Embryonic facial prominence (tissue), 1 donor: ENCODE results near the gene TST.

Experiments
- DNase-seq: peaks from one replicate; pipeline ENCODE4 v3.0.0-alpha.2; 2016; ENCODE audit errors: extremely low spot score

The TST gene

GRCh38 chr22:37019309-37020191, at the start of gene TST, which contains the start of gene MPST:
Gene TST, minus strand, starts transcription at chr22:37019447. Its CDS starts 715 bp downstream, at chr22:37018732.
Gene MPST, plus strand, starts transcription at chr22:37019742. Its CDS starts 95 bp downstream, at chr22:37019837.
- no peak for DNase-seq

GRCh38 chr22:37068859-37069258, 49.6 kb upstream of the TST start:
- no peak for DNase-seq

GRCh38 chr22:37067428-37067827, 48.2 kb upstream of the TST start:
- DNase-seq, result no peak

DNA sequence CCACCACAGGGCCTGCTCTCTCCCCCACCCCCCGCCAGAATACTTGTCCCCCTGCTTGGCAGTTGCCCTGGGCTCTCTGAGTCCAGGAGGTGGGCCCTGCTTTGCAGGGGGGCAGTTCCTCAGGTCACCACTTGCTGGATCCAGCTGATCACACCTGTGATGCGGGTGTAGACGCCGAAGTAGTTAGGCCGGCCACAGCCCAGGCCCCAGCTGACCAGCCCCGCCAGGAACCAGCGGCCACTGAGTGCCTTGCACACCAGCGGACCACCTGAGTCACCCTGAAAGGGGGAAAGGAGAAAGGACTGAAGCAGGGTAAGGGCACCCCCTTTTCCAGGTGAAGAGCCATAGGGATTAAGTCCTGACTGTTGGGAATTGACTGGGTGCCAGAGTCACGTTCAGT, 46.7 kb upstream of the TST start:
- no peak for DNase-seq

GRCh38 chr22:37065180-37065579, 45.9 kb upstream of the TST start:
- DNase-seq, result no peak

- DNase-seq, result no peak
These were observed 45.3 kb upstream of the TST start for GRCh38 chr22:37064553-37064952.

DNA sequence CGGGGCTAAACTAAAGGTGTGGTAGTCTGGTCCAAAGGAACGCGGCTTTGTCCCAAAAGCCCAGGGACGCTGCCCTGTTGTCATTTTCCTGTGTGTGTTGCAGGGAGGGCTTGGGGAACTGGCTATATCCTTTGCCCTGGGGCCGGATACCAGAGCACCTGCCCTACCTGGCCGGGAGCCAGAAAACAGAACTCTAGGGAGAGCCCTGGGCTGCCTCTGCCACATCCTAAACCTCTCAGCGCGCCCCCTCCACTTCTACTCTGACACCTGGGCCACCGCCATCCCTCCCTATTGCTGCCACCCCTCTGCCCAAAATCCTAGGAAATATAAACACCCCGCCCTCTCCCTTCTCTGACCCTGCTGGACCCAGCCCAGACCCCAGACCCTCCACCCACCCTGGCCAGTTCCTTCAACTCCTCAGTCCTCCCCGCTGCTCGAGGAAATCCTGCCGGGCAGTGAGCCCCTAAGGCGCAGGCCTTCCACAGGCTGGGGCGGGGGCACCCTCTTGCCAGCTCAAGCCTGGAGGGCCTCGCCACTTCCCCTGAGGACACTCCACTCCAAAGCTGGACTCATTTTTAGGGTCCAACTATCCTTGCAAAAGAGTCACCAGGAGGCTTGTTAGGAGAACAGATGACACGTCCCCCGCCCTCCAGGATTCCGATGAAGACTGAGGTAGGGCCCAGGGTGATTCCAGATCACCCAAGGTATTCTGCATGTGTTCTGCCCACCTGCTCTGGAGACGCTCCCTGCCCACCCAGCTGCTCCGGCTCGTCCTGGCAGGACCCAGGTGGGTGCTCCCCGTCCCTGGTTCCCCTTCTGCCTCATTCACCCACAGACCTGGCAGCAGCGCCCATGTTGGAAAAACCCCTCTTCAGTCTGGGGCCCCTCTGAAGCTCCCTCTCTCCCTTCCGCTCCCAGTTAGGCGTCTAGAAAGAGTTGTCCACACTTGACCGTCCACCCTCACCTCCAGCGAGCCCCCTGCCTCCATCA, 44.5 kb upstream of the TST start:
- no peak for DNase-seq

GRCh38 chr22:37062702-37063381, 43.6 kb upstream of the TST start:
- no peak for DNase-seq

DNA sequence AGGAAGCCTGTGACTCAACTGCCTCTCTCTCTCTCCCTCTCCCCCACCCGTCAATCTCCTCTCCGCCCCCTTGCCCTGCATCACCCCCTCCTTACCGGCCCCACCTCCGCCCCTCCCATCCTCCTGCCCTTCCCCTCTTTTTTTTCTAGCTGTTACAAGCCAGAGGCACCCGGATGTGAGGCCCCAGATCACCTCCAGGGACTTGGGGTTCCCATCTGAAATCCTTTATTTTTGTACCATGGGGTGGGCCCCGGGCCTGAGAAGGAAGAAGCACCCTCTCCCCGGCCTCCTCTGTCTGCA, 43.1 kb upstream of the TST start:
- no peak for DNase-seq

GRCh38 chr22:37061611-37062375, 42.5 kb upstream of the TST start:
- no peak for DNase-seq

- no peak for DNase-seq
These were observed 41.8 kb upstream of the TST start for GRCh38 chr22:37060801-37061610.

GRCh38 chr22:37059876-37060449, 40.7 kb upstream of the TST start:
- DNase-seq, result no peak

DNA sequence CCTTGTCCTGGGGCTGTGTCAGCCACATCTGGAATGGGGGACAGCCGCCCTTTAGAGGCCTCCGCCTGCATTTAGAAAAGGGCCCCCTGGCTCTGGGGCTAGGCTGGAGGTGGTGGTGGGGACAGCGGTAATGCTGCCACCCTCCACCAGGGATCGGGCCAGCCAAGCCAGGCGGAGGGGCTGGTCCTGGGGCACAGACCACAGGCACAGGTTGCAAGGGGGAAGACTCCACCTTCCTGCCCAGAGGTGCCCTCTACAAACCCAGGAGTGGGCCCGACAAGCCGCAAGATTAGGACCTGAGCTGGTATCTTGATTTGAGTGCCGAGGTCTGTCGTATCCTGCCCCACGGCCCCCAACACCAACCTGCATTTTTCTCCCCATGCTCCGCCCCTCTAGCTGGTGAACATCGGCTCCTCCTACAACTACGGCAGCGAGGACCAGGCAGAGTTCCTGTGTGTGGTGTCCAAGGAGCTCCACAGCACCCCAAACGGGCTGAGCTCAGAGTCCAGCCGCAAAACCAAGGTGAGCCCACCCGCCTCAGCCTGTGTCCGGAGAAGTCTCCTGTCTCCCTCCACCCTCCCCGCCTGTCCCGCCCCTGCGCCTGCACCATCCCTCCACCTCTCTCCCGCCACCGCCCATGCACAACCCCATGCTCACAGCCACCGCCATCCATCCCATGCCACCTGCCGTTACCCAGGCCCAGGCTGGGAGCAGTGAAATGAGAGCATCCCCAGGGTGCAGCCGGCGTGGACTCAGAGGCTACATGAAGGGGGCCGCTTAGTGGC, 39.9 kb upstream of the TST start:
- no peak for DNase-seq

- no peak for DNase-seq
These were observed 38.7 kb upstream of the TST start for GRCh38 chr22:37057796-37058510.

- DNase-seq, result no peak
These were observed 38.0 kb upstream of the TST start for GRCh38 chr22:37057226-37057625.

DNA sequence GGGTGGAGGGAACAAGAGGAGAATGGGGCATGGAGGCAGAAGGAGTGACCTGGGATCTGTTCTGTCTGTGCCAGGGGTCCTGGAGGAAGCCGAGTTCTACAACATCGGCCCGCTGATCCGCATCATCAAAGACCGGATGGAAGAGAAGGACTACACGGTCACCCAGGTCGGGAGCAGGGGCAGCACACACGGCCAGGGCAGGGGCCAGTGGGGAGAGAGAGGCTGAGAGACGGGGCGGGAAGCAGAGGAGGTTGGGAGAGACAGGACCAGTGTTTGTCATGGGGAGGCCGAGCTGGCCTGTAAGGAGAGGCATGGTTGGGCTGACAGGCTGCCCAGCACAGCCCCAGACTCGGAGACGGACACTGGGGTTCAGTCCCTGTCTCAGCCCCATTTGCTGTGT, 37.0 kb upstream of the TST start:
- no peak for DNase-seq

- DNase-seq, result no peak
These were observed 35.5 kb upstream of the TST start for GRCh38 chr22:37054600-37055365.

DNA sequence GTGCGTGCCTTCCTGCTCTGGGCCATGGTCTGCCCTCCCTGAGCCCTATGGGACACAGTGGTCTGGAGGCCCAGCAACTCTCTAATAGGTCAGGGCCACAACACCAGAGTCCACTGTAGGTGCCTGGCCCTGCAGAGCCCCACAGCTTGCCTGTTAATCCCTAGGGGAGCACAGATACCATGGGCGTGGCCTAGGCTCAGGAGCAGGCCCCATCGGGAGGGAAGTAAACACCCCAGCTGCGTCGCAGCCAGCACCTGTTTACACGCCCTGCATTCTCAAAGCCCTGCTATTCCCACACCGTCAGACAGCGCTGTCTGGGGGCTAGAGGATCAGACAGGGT, 34.8 kb upstream of the TST start:
- no peak for DNase-seq
